Stomach (tissue), 9 donors: ENCODE results near the gene PRODH2. TPM values are rescaled to one million over a fixed set of nuclear protein-coding genes. Genes with fewer than 3 reads are reported as not detected.
"Not testable (repeated sequence)": the region's sequence is repeated elsewhere in the genome, so short reads cannot be mapped to it uniquely, and the experiment has no call there.

ENCODE experiments used
- DNase-seq, 2 donors: peaks; one replicate each; pipeline versions ENCODE4 v3.0.0 to v3.0.0-alpha.2; 2013 to 2019
- H3K27ac ChIP-seq, 5 donors: fragments of 200-600 bp in 4 of 5; sonication (generic) in 4 of 5; one replicate each; pipeline ENCODE4 v1.5.1; 2013 to 2019; ENCODE audit warnings: mild to moderate bottlenecking in 1 of 5, moderate library complexity in 1 of 5
- H3K27me3 ChIP-seq, 3 donors: fragments of 200-600 bp; sonication (generic); one replicate each; pipeline ENCODE4 v1.5.1; 2017 to 2019; ENCODE audit warnings: mixed run types in 1 of 3
- H3K36me3 ChIP-seq, 4 donors: fragments of 200-600 bp; sonication (generic); 1 replicate in 3 of 4; 2 replicates in 1 of 4; pipeline ENCODE4 v1.5.1; 2016 to 2019
- H3K4me1 ChIP-seq, 4 donors: fragments of 200-600 bp; sonication (generic); one replicate each; pipeline ENCODE4 v1.5.1; 2016 to 2019
- H3K4me3 ChIP-seq, 4 donors: fragments of 200-600 bp; sonication (generic) in 3 of 4; one replicate each; pipeline ENCODE4 v1.5.1; 2016 to 2019; ENCODE audit warnings: mild to moderate bottlenecking in 1 of 4
- H3K9me3 ChIP-seq, 4 donors: fragments of 200-600 bp; sonication (generic); one replicate each; pipeline ENCODE4 v1.5.1; 2016 to 2019
- CTCF ChIP-seq, 7 experiments: fragments of 450-650 bp in 4 of 7; fragments of 200-600 bp in 3 of 7; sonication (generic) in 3 of 7; IDR thresholded peaks; one replicate each; pipeline ENCODE4 v1.5.1; 2016 to 2019; ENCODE audit warnings: antibody characterized with exemption in 7 of 7, control low read depth in 2 of 7, mild to moderate bottlenecking in 1 of 7
- EP300 ChIP-seq: sonication (generic); formaldehyde crosslinking; IDR thresholded peaks from one replicate; pipeline ENCODE4 v1.6.1; 2017; ENCODE audit warnings: antibody characterized with exemption
- POLR2A ChIP-seq, 4 donors: fragments of 450-650 bp; IDR thresholded peaks; one replicate each; pipeline ENCODE4 v1.6.1; 2016; ENCODE audit warnings: antibody characterized with exemption in 4 of 4, control low read depth in 2 of 4, mild to moderate bottlenecking in 1 of 4, moderate library complexity in 1 of 4
- POLR2AphosphoS5 ChIP-seq, 3 donors: sonication (generic); formaldehyde crosslinking; IDR thresholded peaks; one replicate each; pipeline ENCODE4 v1.6.1; 2016; ENCODE audit warnings: antibody characterized with exemption in 3 of 3
- WGBS, 5 donors: extraction: QIAGEN DNeasy Blood & Tissue Kit in 3 of 5; methylation state at CpG; one replicate each; pipeline versions ENCODE4 v1.1.5 to v1.1.7; 2013 to 2018; 5-methylcytosine and 5-hydroxymethylcytosine counted together
- intact Hi-C: fragments of 100-400 bp; cut with DNase I; formaldehyde crosslinking; loops from one replicate; pipeline ENCODE4 v1.15.1; 2023; ENCODE audit warnings: low total_unique reads
- polyA plus RNA-seq, 3 donors: library from polyadenylated mRNA; stranded (reverse); fragments of 200-250 nt; gene quantifications; one replicate each; pipeline ENCODE4 v1.2.3, GENCODE V29; 2013
- total RNA-seq, 5 donors: library from RNA; depleted of rRNA; stranded (reverse); fragments of >200 nt; gene quantifications; one replicate each; pipeline versions ENCODE4 v1.1.0 to v1.2.3, GENCODE V29; 2014 to 2016
- donor health status: healthy with polysubstance abuse.
- donor health status: Bipolar disorder and iron deficiency.
- donor health status: healthy.

PRODH2 gene
- total and polyA plus RNA-seq, 8 donors: 0.23 TPM; not detected in 7

DNA sequence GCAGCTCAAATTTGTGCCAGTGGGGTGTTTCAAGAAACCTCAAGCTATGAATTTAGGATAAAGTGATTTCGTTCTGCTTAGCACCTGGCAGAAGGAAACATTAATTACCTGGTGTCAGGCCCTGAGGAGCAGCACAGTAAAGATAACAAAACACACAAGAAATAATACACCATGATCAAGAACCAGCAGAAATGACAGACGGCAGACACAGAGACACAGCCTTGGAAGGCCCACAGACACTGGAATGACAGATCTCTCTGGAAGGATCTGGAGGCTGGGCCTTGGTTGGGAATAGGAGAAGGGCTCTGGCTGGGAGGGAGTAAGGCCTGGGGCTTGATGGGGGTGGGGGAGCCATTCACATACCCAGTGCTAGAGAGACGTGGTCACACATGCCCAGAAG lies 10.8 kb downstream of the PRODH2 start:
- Histone ChIP-seq H3K27ac (no peak overlapping the region), H3K4me3 (no peak overlapping the region), H3K36me3 (no peaks in the 10 kb centered on the region), H3K27me3 (peaks cover 0 to 60% (median 17%) of the 10 kb centered on the region in 3 donors), H3K9me3 (no peaks in the 10 kb centered on the region), H3K4me1 (peaks cover 0 to 12% (median 0%) of the 10 kb centered on the region in 4 donors)
- no peak for DNase-seq
- 47 to 66% (median 51%) methylated on average over 3 of the region's 3 CpGs for WGBS, 5 donors
- TF ChIP-seq CTCF (IDR thresholded peaks at IDR 0.05) (no peak), EP300 (no peak), POLR2A (IDR thresholded peaks at IDR 0.05) (no peak), POLR2AphosphoS5 (IDR thresholded peaks at IDR 0.05) (no peak)
- intact Hi-C loops: no loop called here

GRCh38 chr19:35797663-35798062 lies 15.0 kb downstream of the PRODH2 start:
- 4 to 14% (median 6%) methylated on average over 6 to 15 of the region's 15 CpGs for WGBS, 5 donors
- Histone ChIP-seq H3K27ac (no peak overlapping the region), H3K9me3 (no peaks in the 10 kb centered on the region), H3K4me3 (peak overlapping the region in 1 of 4 donors; percentile 6), H3K27me3 (peaks cover 0 to 56% (median 22%) of the 10 kb centered on the region in 3 donors), H3K36me3 (no peaks in the 10 kb centered on the region), H3K4me1 (peaks cover 0 to 12% (median 0%) of the 10 kb centered on the region in 4 donors)
- intact Hi-C loops: no loop called here
- no peak for TF ChIP-seq POLR2A (IDR thresholded peaks at IDR 0.05)
- no peak for TF ChIP-seq EP300
- TF ChIP-seq CTCF (IDR thresholded peaks at IDR 0.05): no peak
- TF ChIP-seq POLR2AphosphoS5 (IDR thresholded peaks at IDR 0.05): no peak
- peak in 1 of 2 donors; percentile 66 for DNase-seq

DNA sequence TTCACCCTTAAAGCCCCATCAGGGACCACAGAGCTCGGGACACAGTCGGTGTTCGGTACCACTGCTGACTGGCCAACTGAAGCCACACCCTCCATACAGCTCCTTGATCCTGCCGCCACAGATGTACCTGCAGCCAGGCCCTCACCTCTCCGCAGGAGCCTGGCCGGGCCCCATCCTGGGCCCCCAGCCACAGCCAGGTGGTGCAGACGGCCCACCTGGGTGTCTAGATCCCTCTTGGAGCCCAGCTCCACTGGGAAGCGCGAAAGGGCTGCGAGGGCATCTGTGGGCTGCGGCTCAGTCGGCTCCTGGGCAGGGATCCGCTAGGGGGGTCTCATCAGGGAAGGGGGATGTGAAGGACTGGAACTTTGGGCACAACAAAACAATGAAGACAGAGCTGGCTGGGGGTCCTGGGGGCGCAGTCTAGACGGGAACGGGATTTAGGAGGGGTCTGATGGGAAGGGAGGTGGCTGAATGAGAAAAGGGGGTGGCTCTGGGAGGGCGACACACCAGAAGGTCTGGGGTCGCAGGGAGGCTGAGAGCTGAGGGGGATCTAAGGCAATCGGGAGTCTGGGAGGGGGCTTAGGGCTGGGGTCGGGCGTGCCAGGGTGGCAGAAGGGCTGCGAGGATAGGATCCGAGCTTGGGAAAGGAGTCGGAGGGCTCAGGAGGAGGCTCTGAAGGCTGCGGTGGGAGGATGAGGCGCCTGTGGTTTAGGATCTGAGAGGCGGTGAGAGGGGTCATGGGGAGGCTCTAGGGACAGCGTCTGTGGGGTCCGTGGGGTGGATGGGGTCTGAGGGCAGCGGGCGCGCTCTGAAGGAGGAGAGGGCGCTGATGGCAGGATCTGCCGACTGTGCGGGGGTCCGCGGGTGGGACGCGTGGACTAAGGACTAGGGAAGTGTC lies 15.8 kb downstream of the PRODH2 start:
- intact Hi-C loops: no loop called here
- H3K4me1 ChIP-seq: peaks cover 0 to 12% (median 0%) of the 10 kb centered on the region in 4 donors
- no peaks in the 10 kb centered on the region for H3K36me3 ChIP-seq
- peak overlapping the region in 1 of 4 donors; percentile 6 for H3K4me3 ChIP-seq
- no peak for TF ChIP-seq POLR2AphosphoS5 (IDR thresholded peaks at IDR 0.05)
- no peak for DNase-seq
- H3K27me3 ChIP-seq: peaks cover 0 to 60% (median 22%) of the 10 kb centered on the region in 3 donors
- no peaks in the 10 kb centered on the region for H3K9me3 ChIP-seq
- 12 to 27% (median 14%) methylated on average over 39 of the region's 39 CpGs for whole genome bisulfite sequencing, 5 donors
- no peak overlapping the region for H3K27ac ChIP-seq

DNA sequence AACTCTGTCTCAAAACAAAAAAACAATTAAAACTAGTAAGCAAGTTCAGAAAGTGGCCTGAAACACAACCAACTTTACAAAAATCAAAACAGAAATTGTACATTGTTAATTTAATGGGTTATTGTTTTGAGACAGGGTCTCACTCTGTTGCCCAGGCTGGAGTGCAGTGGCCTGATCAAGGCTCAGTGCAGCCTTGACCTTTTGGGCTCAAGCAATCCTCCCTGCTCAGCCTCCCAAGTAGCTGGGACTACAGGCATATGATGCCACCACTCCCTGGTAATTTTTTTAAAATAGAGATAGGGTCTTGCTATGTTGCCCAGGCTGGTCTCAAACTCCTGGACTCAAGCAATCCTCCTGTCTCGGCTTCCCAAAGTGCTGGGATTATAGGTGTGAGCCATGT lies 17.1 kb downstream of the PRODH2 start:
- 79 to 96% (median 88%) methylated on average over 1 of the region's 1 CpG for WGBS, 5 donors
- H3K27me3 ChIP-seq: peaks cover 0 to 56% (median 22%) of the 10 kb centered on the region in 3 donors
- H3K36me3 ChIP-seq, DNase-seq, H3K4me3 ChIP-seq, H3K27ac ChIP-seq, H3K9me3 ChIP-seq, intact Hi-C loops: not testable (repeated sequence)
- H3K4me1 ChIP-seq: peaks cover 0 to 12% (median 0%) of the 10 kb centered on the region in 4 donors

DNA sequence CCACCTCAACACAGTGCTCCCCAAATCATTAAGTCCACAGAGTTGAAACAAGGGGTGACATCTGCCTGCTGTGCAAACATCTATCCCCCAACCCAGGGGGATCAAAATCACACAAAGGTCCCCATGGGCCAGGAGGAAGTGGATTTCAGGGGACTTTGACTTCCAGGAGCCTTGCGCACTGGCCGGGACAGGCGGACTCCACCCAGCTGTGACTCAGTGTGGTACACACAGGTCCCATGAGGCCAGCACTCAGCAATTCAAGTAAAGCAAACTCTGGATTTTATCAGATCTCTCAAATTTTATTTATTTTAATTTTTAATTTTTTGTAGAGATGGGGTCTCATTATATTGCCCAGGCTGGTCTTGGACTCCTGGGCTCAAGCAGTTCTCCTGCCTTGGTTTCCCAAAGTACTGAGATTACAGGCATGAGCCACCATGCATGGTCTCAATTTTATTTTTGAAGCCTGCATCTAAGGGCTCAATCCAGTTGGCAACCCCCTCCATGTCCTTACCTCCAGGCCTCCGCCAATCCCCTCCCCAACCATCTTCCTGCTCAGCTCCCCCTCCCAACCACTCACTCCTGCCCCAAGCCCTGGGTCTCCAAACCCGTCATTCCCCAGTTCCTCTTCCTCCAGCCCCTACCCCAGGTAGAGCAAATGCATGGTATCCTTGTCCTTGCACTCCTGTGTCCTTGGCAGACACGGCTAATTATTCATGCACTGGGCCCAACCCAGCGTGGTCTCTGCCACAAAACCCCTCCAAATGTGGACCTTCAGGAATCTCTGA lies 19.1 kb downstream of the PRODH2 start:
- intact Hi-C loops: no loop called here
- Histone ChIP-seq H3K36me3 (no peaks in the 10 kb centered on the region), H3K27ac (no peak overlapping the region), H3K4me1 (peaks cover 0 to 12% (median 0%) of the 10 kb centered on the region in 4 donors), H3K4me3 (no peak overlapping the region), H3K27me3 (peaks cover 0 to 37% (median 22%) of the 10 kb centered on the region in 3 donors), H3K9me3 (no peaks in the 10 kb centered on the region)
- TF ChIP-seq POLR2AphosphoS5 (IDR thresholded peaks at IDR 0.05) (no peak), CTCF (IDR thresholded peaks at IDR 0.05) (no peak), EP300 (no peak), POLR2A (IDR thresholded peaks at IDR 0.05) (no peak)
- DNase-seq: peak; percentile 50 to 79
- 59 to 68% (median 66%) methylated on average over 7 of the region's 7 CpGs for WGBS, 5 donors
